GM18867 (cell line): Measurements from ENCODE around the gene LMO7.

Experiments
- ATAC-seq: cut with Tn5 transposase; IDR thresholded peaks from one replicate; pipeline ENCODE4 v1.9.1; 2021; ENCODE audit warnings: mild to moderate bottlenecking, moderate library complexity; ENCODE audit not compliant: unreplicated experiment

LMO7 gene

GRCh38 chr13:75635828-75636435 lies at the start of gene LMO7:
LMO7 (plus strand) TSS chr13:75636330; CDS start chr13:75636658, 328 bp downstream.
- ATAC-seq = peak; percentile 70

GRCh38 chr13:75587679-75588078 lies 48.5 kb upstream of the LMO7 start:
- ATAC-seq = no peak

- no peak for ATAC-seq
Measured at GRCh38 chr13:75596657-75597182, 39.4 kb upstream of the LMO7 start.

GRCh38 chr13:75600371-75600770 lies 35.8 kb upstream of the LMO7 start:
- no peak for ATAC-seq

GRCh38 chr13:75603038-75603437 lies 33.1 kb upstream of the LMO7 start:
- ATAC-seq = no peak

GRCh38 chr13:75607447-75607846 lies 28.7 kb upstream of the LMO7 start:
- ATAC-seq = no peak

GRCh38 chr13:75610466-75610865 lies 25.7 kb upstream of the LMO7 start:
- ATAC-seq = no peak

GRCh38 chr13:75612354-75612753 lies 23.8 kb upstream of the LMO7 start:
- no peak for ATAC-seq

GRCh38 chr13:75617230-75617629 lies 18.9 kb upstream of the LMO7 start:
- ATAC-seq = no peak

GRCh38 chr13:75618308-75618707 lies 17.8 kb upstream of the LMO7 start:
- no peak for ATAC-seq

- no peak for ATAC-seq
Measured at GRCh38 chr13:75620020-75620419, 16.1 kb upstream of the LMO7 start.

GRCh38 chr13:75621147-75621546 lies 15.0 kb upstream of the LMO7 start:
- ATAC-seq = no peak

GRCh38 chr13:75628801-75629200 lies 7.3 kb upstream of the LMO7 start:
- no peak for ATAC-seq

- no peak for ATAC-seq
Measured at GRCh38 chr13:75633285-75633684, 2.8 kb upstream of the LMO7 start.

GRCh38 chr13:75635101-75635827 lies 866 bp upstream of the LMO7 start:
- no peak for ATAC-seq

GRCh38 chr13:75636436-75637180 lies 478 bp downstream of the LMO7 start:
- peak; percentile 61 for ATAC-seq

GRCh38 chr13:75637181-75637750 lies 1.1 kb downstream of the LMO7 start:
- no peak for ATAC-seq

GRCh38 chr13:75639454-75639853 lies 3.3 kb downstream of the LMO7 start:
- ATAC-seq = no peak

GRCh38 chr13:75641026-75641425 lies 4.9 kb downstream of the LMO7 start:
- ATAC-seq = no peak

GRCh38 chr13:75643182-75643581 lies 7.1 kb downstream of the LMO7 start:
- no peak for ATAC-seq

GRCh38 chr13:75643693-75644092 lies 7.6 kb downstream of the LMO7 start:
- no peak for ATAC-seq
